OCI-LY7 (cell line): Measurements from ENCODE around the gene SPRY2.

Source experiments
- EZH2phosphoT487 ChIP-seq: fragments of 200-600 bp; sonication (generic); IDR thresholded peaks from 2 replicates; pipeline ENCODE4 v1.6.1; 2018; ENCODE audit warnings: low read depth, borderline replicate concordance, mild to moderate bottlenecking, mixed run types, antibody characterized with exemption, low read length, moderate library complexity, mixed read lengths
- TF ChIP-seq, protein P1 (sequence below): fragments of 200-600 bp; sonication (generic); conservative IDR thresholded peaks from 2 replicates; pipeline ENCODE4 v1.5.1; 2014; ENCODE audit warnings: mild to moderate bottlenecking, antibody characterized with exemption, low read length, moderate library complexity, mixed read lengths

DNA sequence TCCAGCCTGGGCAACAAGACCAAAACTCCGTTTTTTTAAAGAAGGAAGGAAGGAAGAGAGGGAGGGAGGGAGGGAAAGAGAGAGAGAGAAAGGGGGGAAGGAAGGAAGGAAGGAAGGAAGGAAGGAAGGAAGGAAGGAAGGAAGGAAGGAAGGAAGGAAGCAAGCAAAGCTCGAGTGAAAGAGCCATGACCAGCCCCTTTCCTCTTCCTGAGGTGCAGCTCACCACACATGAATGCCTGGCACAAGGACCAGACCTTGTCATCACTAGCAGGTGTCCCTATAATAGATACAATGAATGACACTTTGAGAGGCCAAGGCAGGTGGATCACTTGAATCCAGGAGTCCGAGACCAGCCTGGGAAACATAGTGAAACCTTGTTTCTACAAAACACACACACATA is 31.0 kb downstream of the SPRY2 start:
- TF ChIP-seq, protein P1, sequence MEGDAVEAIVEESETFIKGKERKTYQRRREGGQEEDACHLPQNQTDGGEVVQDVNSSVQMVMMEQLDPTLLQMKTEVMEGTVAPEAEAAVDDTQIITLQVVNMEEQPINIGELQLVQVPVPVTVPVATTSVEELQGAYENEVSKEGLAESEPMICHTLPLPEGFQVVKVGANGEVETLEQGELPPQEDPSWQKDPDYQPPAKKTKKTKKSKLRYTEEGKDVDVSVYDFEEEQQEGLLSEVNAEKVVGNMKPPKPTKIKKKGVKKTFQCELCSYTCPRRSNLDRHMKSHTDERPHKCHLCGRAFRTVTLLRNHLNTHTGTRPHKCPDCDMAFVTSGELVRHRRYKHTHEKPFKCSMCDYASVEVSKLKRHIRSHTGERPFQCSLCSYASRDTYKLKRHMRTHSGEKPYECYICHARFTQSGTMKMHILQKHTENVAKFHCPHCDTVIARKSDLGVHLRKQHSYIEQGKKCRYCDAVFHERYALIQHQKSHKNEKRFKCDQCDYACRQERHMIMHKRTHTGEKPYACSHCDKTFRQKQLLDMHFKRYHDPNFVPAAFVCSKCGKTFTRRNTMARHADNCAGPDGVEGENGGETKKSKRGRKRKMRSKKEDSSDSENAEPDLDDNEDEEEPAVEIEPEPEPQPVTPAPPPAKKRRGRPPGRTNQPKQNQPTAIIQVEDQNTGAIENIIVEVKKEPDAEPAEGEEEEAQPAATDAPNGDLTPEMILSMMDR: no peak
- no peak for TF ChIP-seq EZH2phosphoT487
